Measurements from ENCODE around the gene RABGAP1L. TPM values are rescaled to one million over a fixed set of nuclear protein-coding genes. Genes with fewer than 3 reads are reported as not detected.
"Not testable (repeated sequence)": the region's sequence is repeated elsewhere in the genome, so short reads cannot be mapped to it uniquely, and the experiment has no call there.

RABGAP1L gene
- total and polyA plus RNA-seq, 2 donors from 2014 or later: 16.2 to 48.5 TPM

DNA sequence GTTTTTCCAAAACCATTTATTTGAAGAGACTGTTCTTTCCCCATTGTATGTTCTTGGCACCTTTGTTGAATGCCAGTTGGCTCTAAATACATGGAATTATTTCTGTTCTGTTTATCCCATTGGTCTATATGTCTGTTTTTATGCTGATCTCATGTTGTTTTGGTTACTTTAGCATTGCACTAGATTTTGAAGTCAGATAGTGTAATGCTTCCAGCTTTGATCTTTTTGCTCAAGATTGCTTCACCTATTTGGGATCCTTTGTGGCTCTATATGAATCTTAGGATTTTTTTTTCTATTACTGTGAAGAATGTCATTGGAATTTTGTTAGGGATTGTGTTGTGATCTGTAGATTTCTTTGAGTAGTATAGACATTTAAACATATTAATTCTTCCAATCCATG lies 149.3 kb downstream of the RABGAP1L start:
- Histone ChIP-seq H3K36me3 (ENCODE audit: control insufficient read depth in 2 of 3, insufficient read depth in 3 of 3, low read length in 3 of 3) (no peaks in the 10 kb centered on the region), H3K27ac (ENCODE audit: low read depth in 2 of 2, low read length in 2 of 2) (no peak overlapping the region), H3K4me1 (ENCODE audit: control insufficient read depth in 2 of 3, insufficient read depth in 2 of 3, low read depth in 1 of 3, low read length in 3 of 3) (no peaks in the 10 kb centered on the region), H3K4me3 (ENCODE audit: low read length in 3 of 3) (no peak overlapping the region), H3K9me3 (ENCODE audit: control insufficient read depth in 2 of 3, insufficient read depth in 1 of 3, low read length in 3 of 3) (peaks cover 0 to 13% (median 6%) of the 10 kb centered on the region in 3 donors), H3K9ac (ENCODE audit: low read length in 3 of 3) (no peak overlapping the region), H3K27me3 (ENCODE audit: control insufficient read depth, insufficient read depth, low read length) (no peaks in the 10 kb centered on the region)
- DNase-seq: no peak
- intact Hi-C loops (cut with DNase I): no loop called here
- FAIRE-seq: no peak
- TF ChIP-seq, protein P1, sequence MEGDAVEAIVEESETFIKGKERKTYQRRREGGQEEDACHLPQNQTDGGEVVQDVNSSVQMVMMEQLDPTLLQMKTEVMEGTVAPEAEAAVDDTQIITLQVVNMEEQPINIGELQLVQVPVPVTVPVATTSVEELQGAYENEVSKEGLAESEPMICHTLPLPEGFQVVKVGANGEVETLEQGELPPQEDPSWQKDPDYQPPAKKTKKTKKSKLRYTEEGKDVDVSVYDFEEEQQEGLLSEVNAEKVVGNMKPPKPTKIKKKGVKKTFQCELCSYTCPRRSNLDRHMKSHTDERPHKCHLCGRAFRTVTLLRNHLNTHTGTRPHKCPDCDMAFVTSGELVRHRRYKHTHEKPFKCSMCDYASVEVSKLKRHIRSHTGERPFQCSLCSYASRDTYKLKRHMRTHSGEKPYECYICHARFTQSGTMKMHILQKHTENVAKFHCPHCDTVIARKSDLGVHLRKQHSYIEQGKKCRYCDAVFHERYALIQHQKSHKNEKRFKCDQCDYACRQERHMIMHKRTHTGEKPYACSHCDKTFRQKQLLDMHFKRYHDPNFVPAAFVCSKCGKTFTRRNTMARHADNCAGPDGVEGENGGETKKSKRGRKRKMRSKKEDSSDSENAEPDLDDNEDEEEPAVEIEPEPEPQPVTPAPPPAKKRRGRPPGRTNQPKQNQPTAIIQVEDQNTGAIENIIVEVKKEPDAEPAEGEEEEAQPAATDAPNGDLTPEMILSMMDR (IDR thresholded peaks at IDR 0.05; ENCODE audit: borderline replicate concordance, extremely low read depth, insufficient read depth): no peak

DNA sequence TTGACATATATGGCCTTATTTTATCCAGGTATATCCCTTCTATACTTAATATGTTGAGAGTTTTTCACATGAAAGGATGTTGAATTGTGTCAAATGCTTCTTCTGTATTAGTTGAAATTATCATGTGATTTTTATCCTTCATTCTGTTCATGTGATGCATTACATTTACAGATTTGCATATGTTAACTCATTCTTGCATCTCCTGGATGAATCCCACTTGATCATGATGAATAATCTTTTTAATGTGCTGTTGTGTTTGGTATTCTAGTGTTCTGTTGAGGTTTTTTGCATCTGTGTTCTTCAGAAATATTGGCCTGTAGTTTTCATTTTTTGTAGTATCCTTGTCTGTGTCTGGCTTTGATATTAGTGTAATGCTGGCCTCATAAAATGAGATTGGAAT lies 150.2 kb downstream of the RABGAP1L start:
- TF ChIP-seq, protein P1 (IDR thresholded peaks at IDR 0.05; ENCODE audit: borderline replicate concordance, extremely low read depth, insufficient read depth): no peak
- peaks cover 0 to 18% (median 6%) of the 10 kb centered on the region in 3 donors for H3K9me3 ChIP-seq (ENCODE audit: control insufficient read depth in 2 of 3, insufficient read depth in 1 of 3, low read length in 3 of 3)
- FAIRE-seq: no peak

DNA sequence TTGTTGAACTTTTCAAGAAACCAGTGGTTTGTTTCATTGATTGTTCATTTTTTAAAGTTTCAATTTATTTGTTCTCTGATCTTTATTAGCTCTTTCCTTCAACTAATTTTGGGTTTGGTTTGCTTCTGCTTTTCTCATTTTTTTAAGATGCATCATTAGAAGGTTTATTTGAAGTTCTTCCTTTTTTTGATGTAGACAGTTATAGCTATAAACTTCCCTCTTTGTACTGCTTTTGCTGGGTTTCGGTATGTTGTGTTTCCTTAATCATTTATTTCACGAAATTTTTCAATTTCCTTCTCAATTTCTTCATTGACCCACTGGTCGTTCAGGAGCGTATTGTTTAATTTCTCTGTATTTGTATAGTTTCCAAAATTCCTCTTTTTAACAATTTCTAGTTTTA lies 155.1 kb downstream of the RABGAP1L start:
- no peak for DNase-seq
- Histone ChIP-seq H3K36me3 (ENCODE audit: control insufficient read depth in 2 of 3, insufficient read depth in 3 of 3, low read length in 3 of 3) (no peaks in the 10 kb centered on the region), H3K4me3 (ENCODE audit: low read length in 3 of 3) (no peak overlapping the region), H3K27ac (ENCODE audit: low read depth in 2 of 2, low read length in 2 of 2) (no peak overlapping the region), H3K9ac (ENCODE audit: low read length in 3 of 3) (no peak overlapping the region), H3K27me3 (ENCODE audit: control insufficient read depth, insufficient read depth, low read length) (no peaks in the 10 kb centered on the region), H3K4me1 (ENCODE audit: control insufficient read depth in 2 of 3, insufficient read depth in 2 of 3, low read depth in 1 of 3, low read length in 3 of 3) (no peaks in the 10 kb centered on the region), H3K9me3 (ENCODE audit: control insufficient read depth in 2 of 3, insufficient read depth in 1 of 3, low read length in 3 of 3) (peaks cover 0 to 23% (median 6%) of the 10 kb centered on the region in 3 donors)
- FAIRE-seq: no peak
- TF ChIP-seq, protein P1 (IDR thresholded peaks at IDR 0.05; ENCODE audit: borderline replicate concordance, extremely low read depth, insufficient read depth): no peak
- intact Hi-C loops (cut with DNase I): no loop called here

More for the DNA sequence above, 150.2 kb downstream of the RABGAP1L start:
- intact Hi-C loops (cut with DNase I): no loop called here
- Histone ChIP-seq H3K36me3 (ENCODE audit: control insufficient read depth in 2 of 3, insufficient read depth in 3 of 3, low read length in 3 of 3) (no peaks in the 10 kb centered on the region), H3K27me3 (ENCODE audit: control insufficient read depth, insufficient read depth, low read length) (no peaks in the 10 kb centered on the region), H3K4me3 (ENCODE audit: low read length in 3 of 3) (no peak overlapping the region), H3K4me1 (ENCODE audit: control insufficient read depth in 2 of 3, insufficient read depth in 2 of 3, low read depth in 1 of 3, low read length in 3 of 3) (no peaks in the 10 kb centered on the region), H3K9ac (ENCODE audit: low read length in 3 of 3) (no peak overlapping the region), H3K27ac (ENCODE audit: low read depth in 2 of 2, low read length in 2 of 2) (no peak overlapping the region)
- no peak for DNase-seq

DNA sequence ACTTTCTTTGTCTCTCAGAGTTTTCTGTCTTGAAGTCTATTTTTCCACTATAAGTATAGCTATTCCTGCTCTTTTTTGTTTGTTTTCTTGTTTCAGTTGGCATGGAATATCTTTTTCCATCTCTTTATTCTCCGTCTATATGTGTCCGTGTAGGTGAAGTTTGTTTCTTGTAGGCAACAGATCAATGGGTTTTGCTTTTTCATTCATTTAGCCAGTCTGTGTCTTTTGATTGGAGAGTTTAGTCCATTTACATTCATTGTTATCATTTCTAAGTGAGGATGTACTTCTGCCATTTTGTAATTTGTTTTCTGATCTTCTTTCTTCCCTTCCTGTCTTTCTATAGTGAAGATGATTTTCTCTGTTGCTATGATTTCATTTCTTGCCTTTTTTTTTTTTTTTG lies 155.9 kb downstream of the RABGAP1L start:
- TF ChIP-seq, protein P1 (IDR thresholded peaks at IDR 0.05; ENCODE audit: borderline replicate concordance, extremely low read depth, insufficient read depth): no peak
- Histone ChIP-seq H3K36me3 (ENCODE audit: control insufficient read depth in 2 of 3, insufficient read depth in 3 of 3, low read length in 3 of 3) (no peaks in the 10 kb centered on the region), H3K27ac (ENCODE audit: low read depth in 2 of 2, low read length in 2 of 2) (no peak overlapping the region), H3K4me1 (ENCODE audit: control insufficient read depth in 2 of 3, insufficient read depth in 2 of 3, low read depth in 1 of 3, low read length in 3 of 3) (no peaks in the 10 kb centered on the region), H3K9ac (ENCODE audit: low read length in 3 of 3) (no peak overlapping the region), H3K27me3 (ENCODE audit: control insufficient read depth, insufficient read depth, low read length) (no peaks in the 10 kb centered on the region), H3K9me3 (ENCODE audit: control insufficient read depth in 2 of 3, insufficient read depth in 1 of 3, low read length in 3 of 3) (peaks cover 0 to 29% (median 6%) of the 10 kb centered on the region in 3 donors), H3K4me3 (ENCODE audit: low read length in 3 of 3) (no peak overlapping the region)
- DNase-seq (no peak), FAIRE-seq (no peak)
- intact Hi-C loops (cut with DNase I): no loop called here

DNA sequence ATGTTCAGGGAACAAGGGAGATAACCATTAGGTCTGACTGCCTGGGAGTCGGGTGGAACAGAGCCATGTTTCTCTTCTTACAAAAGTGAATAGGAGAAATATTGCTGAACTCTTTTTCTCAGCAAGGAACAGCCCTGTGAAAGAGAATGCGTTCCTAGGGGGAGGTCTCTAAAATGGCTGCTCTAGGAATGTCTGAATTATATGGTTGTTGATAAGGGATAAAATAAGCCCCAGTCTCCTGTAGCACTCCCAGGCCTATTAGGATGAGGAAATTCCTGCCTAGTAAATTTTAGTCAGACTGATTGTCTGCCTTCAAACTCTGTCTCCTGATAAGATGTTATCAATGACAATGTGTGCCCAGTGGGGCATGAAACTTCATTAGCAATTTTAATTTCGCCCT lies 161.6 kb downstream of the RABGAP1L start:
- H3K27ac ChIP-seq (ENCODE audit: low read depth in 2 of 2, low read length in 2 of 2); H3K4me1 ChIP-seq (ENCODE audit: control insufficient read depth in 2 of 3, insufficient read depth in 2 of 3, low read depth in 1 of 3, low read length in 3 of 3); FAIRE-seq; H3K36me3 ChIP-seq (ENCODE audit: control insufficient read depth in 2 of 3, insufficient read depth in 3 of 3, low read length in 3 of 3); H3K9ac ChIP-seq (ENCODE audit: low read length in 3 of 3); DNase-seq; intact Hi-C loops (cut with DNase I); H3K4me3 ChIP-seq (ENCODE audit: low read length in 3 of 3); H3K27me3 ChIP-seq (ENCODE audit: control insufficient read depth, insufficient read depth, low read length): not testable (repeated sequence)
- peaks cover 0 to 19% (median 4%) of the 10 kb centered on the region in 3 donors for H3K9me3 ChIP-seq (ENCODE audit: control insufficient read depth in 2 of 3, insufficient read depth in 1 of 3, low read length in 3 of 3)
